ENCODE data around the gene CDH5.

The CDH5 gene

GRCh38 chr16:66420396-66420795, 53.9 kb downstream of the CDH5 start:
- DNase-seq: no peak

GRCh38 chr16:66421891-66422290, 55.4 kb downstream of the CDH5 start:
- no peak for DNase-seq

- DNase-seq: no peak
Measured at GRCh38 chr16:66422366-66422765, 55.9 kb downstream of the CDH5 start.

- no peak for DNase-seq
Measured at GRCh38 chr16:66423177-66423576, 56.7 kb downstream of the CDH5 start.

- DNase-seq: no peak
Measured at GRCh38 chr16:66425651-66426050, 59.2 kb downstream of the CDH5 start.

- DNase-seq: no peak
Measured at GRCh38 chr16:66426112-66427035, 59.9 kb downstream of the CDH5 start.

GRCh38 chr16:66427036-66427860, 60.8 kb downstream of the CDH5 start, which contains the start of gene BEAN1:
Gene BEAN1, plus strand, starts transcription at chr16:66427295. Its CDS starts 10,382 bp downstream, at chr16:66437677.
- DNase-seq: no peak

GRCh38 chr16:66427871-66428681, 61.6 kb downstream of the CDH5 start:
- no peak for DNase-seq

- no peak for DNase-seq
Measured at GRCh38 chr16:66428682-66429251, 62.3 kb downstream of the CDH5 start.

- DNase-seq: no peak
Measured at GRCh38 chr16:66429290-66429962, 62.9 kb downstream of the CDH5 start.

- no peak for DNase-seq
Measured at GRCh38 chr16:66430214-66430613, 63.7 kb downstream of the CDH5 start.

GRCh38 chr16:66431760-66432159, 65.3 kb downstream of the CDH5 start:
- DNase-seq: no peak

- no peak for DNase-seq
Measured at GRCh38 chr16:66432429-66432828, 65.9 kb downstream of the CDH5 start.

GRCh38 chr16:66434619-66435430, 68.3 kb downstream of the CDH5 start:
- DNase-seq: no peak

GRCh38 chr16:66435896-66436295, 69.4 kb downstream of the CDH5 start:
- no peak for DNase-seq

GRCh38 chr16:66437391-66437945, 71.0 kb downstream of the CDH5 start:
- no peak for DNase-seq

GRCh38 chr16:66438536-66438935, 72.0 kb downstream of the CDH5 start:
- DNase-seq: no peak

GRCh38 chr16:66439051-66439730, 72.7 kb downstream of the CDH5 start:
- DNase-seq: no peak

GRCh38 chr16:66440271-66440802, 73.8 kb downstream of the CDH5 start:
- DNase-seq: no peak

GRCh38 chr16:66440970-66441369, 74.5 kb downstream of the CDH5 start:
- DNase-seq: no peak

All from DMS79 (cell line).